ENCODE data around the gene METTL17. TPM values are rescaled to one million over a fixed set of nuclear protein-coding genes. Genes with fewer than 3 reads are reported as not detected.
A peak's percentile ranks its signal among the peaks of the same experiment; 100 is the strongest.

The METTL17 gene
- total RNA-seq, 1 donor from 2014 or later = 49.0 TPM

DNA sequence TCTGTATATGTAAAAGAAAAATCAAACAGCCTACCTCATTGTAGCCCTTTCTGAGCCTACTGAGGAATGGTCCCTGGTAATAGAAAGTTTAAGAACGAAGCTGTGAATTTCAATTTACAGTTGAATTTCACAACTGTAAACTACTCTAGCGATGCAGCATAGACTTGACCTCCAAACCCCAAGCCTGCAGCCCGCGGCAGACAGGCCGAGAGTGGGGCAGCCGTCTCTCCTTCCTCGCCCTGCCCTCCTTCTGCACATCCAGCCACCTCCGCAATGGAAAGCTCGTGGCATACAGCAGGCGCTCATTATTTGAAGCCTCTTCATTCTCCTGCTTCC, 19.2 kb upstream of the METTL17 start:
- H3K27ac Mint-ChIP-seq (ENCODE audit: unreplicated experiment) = no peak overlapping the region
- H3K4me3 Mint-ChIP-seq (ENCODE audit: unreplicated experiment) = peak overlapping the region; percentile 89
- no peaks in the 10 kb centered on the region for H3K36me3 ChIP-seq (ENCODE audit: insufficient read depth, low read length)
- H3K9me3 ChIP-seq (ENCODE audit: insufficient read depth, low read depth, low read length) = no peaks in the 10 kb centered on the region
- DNase-seq (ENCODE audit: low read depth) (no peak), FAIRE-seq (no peak)
- peak overlapping the region; percentile 98 for H3K4me2 ChIP-seq (ENCODE audit: low read length)
- H3K4me1 Mint-ChIP-seq (ENCODE audit: low read depth, unreplicated experiment) = peaks cover 27% of the 10 kb centered on the region
- no peaks in the 10 kb centered on the region for H3K79me2 ChIP-seq (ENCODE audit: insufficient read depth, low read length)
- no peaks in the 10 kb centered on the region for H4K20me1 ChIP-seq (ENCODE audit: insufficient read depth, low read length)
- peak overlapping the region; percentile 84 for H3K9ac ChIP-seq (ENCODE audit: low read length)
- peaks cover 15% of the 10 kb centered on the region for H3K4me1 ChIP-seq (ENCODE audit: insufficient read depth, low read length)
- no peak overlapping the region for H3K27ac ChIP-seq (ENCODE audit: low read depth, low read length)
- peaks cover 17% of the 10 kb centered on the region for H3K27me3 Mint-ChIP-seq (ENCODE audit: low read depth, unreplicated experiment)
- no peaks in the 10 kb centered on the region for H3K9me3 Mint-ChIP-seq (ENCODE audit: unreplicated experiment)
- peak overlapping the region; percentile 78 for H3K4me3 ChIP-seq (ENCODE audit: insufficient read depth, low read depth, low read length)
- peak overlapping the region; percentile 98 for H2AFZ ChIP-seq (ENCODE audit: low read depth, low read length)
- peaks cover 5% of the 10 kb centered on the region for H3K36me3 Mint-ChIP-seq (ENCODE audit: low read depth, unreplicated experiment)
- peaks cover 18% of the 10 kb centered on the region for H3K27me3 ChIP-seq (ENCODE audit: insufficient read depth, low read length)
- TF ChIP-seq, protein P1, sequence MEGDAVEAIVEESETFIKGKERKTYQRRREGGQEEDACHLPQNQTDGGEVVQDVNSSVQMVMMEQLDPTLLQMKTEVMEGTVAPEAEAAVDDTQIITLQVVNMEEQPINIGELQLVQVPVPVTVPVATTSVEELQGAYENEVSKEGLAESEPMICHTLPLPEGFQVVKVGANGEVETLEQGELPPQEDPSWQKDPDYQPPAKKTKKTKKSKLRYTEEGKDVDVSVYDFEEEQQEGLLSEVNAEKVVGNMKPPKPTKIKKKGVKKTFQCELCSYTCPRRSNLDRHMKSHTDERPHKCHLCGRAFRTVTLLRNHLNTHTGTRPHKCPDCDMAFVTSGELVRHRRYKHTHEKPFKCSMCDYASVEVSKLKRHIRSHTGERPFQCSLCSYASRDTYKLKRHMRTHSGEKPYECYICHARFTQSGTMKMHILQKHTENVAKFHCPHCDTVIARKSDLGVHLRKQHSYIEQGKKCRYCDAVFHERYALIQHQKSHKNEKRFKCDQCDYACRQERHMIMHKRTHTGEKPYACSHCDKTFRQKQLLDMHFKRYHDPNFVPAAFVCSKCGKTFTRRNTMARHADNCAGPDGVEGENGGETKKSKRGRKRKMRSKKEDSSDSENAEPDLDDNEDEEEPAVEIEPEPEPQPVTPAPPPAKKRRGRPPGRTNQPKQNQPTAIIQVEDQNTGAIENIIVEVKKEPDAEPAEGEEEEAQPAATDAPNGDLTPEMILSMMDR (IDR thresholded peaks at IDR 0.05; ENCODE audit: insufficient read depth, low read depth, low read length) = no peak

DNA sequence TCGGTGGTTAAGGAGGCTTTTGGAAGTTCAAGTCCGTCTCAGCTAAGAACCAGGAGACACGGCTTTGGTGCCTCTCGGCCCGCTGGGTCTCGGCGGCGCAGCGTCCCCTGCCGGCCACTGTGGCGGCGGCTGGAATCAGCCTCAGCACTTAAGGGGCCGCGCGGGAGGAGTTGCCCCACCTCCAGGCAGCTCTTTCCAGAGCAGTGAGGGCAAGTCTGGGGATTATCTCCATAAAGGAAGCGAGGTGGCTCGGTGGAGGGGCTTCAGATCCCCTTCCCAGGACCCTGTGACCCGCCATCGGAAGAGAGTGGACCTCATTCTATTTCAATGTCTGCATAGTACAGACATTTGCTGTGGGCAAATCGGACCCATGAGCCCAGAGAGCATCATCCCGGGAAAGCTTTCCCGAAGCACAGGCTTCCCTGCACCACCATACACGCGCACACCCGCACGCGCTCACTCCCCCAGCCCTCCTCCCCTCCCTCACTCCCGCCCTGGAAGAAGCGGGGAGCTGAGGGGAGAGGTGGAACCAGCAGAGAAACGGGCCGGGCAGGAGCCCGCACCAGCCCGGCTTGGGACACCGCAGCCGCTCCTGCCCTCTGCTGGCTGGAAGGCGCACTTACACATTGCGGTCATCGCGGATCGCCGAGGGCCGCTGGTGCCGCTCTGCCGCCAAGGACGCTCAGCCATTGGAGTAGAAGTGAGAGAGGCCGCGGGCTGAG, 18.6 kb upstream of the METTL17 start:
- Mint-ChIP-seq H3K9me3 (ENCODE audit: unreplicated experiment) (no peaks in the 10 kb centered on the region), H3K4me1 (ENCODE audit: low read depth, unreplicated experiment) (peaks cover 29% of the 10 kb centered on the region), H3K36me3 (ENCODE audit: low read depth, unreplicated experiment) (peaks cover 5% of the 10 kb centered on the region), H3K4me3 (ENCODE audit: unreplicated experiment) (peak overlapping the region; percentile 89), H3K27ac (ENCODE audit: unreplicated experiment) (peak overlapping the region; percentile 89), H3K27me3 (ENCODE audit: low read depth, unreplicated experiment) (peaks cover 17% of the 10 kb centered on the region)
- DNase-seq (ENCODE audit: low read depth) (peak; percentile 59), FAIRE-seq (no peak)
- H3K9ac ChIP-seq (ENCODE audit: low read length) = peak overlapping the region; percentile 84
- peak overlapping the region; percentile 98 for H3K4me2 ChIP-seq (ENCODE audit: low read length)
- no peaks in the 10 kb centered on the region for H3K36me3 ChIP-seq (ENCODE audit: insufficient read depth, low read length)
- peak overlapping the region; percentile 40 for H3K27ac ChIP-seq (ENCODE audit: low read depth, low read length)
- peak overlapping the region; percentile 78 for H3K4me3 ChIP-seq (ENCODE audit: insufficient read depth, low read depth, low read length)
- peak overlapping the region; percentile 98 for H2AFZ ChIP-seq (ENCODE audit: low read depth, low read length)
- no peaks in the 10 kb centered on the region for H3K79me2 ChIP-seq (ENCODE audit: insufficient read depth, low read length)
- TF ChIP-seq, protein P1 (IDR thresholded peaks at IDR 0.05; ENCODE audit: insufficient read depth, low read depth, low read length) = peak; percentile 81
- TF ChIP-seq EZH2 (IDR thresholded peaks at IDR 0.05; ENCODE audit: insufficient read depth, low read length) = no peak
- H3K9me3 ChIP-seq (ENCODE audit: insufficient read depth, low read depth, low read length) = no peaks in the 10 kb centered on the region
- H3K27me3 ChIP-seq (ENCODE audit: insufficient read depth, low read length) = peaks cover 15% of the 10 kb centered on the region
- peaks cover 19% of the 10 kb centered on the region for H3K4me1 ChIP-seq (ENCODE audit: insufficient read depth, low read length)
- H4K20me1 ChIP-seq (ENCODE audit: insufficient read depth, low read length) = no peaks in the 10 kb centered on the region

DNA sequence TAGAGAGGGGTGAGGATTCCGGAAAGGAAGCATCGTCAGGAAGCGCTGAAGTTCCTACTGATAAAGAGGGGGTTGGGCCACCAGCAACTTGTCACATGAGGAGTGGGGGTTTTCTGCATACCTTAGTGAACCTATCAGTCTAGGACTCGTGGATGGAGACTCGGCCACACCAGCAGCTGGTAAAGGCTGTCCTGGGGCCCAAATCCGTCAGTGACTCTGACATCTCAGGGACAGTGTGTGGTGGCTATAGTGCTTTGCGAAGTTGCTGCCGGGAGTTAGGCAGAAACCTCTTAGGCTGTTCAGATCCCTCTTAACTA, 18.1 kb upstream of the METTL17 start:
- no peak for TF ChIP-seq EZH2 (IDR thresholded peaks at IDR 0.05; ENCODE audit: insufficient read depth, low read length)
- TF ChIP-seq, protein P1 (IDR thresholded peaks at IDR 0.05; ENCODE audit: insufficient read depth, low read depth, low read length) = no peak
- H2AFZ ChIP-seq (ENCODE audit: low read depth, low read length) = peak overlapping the region; percentile 98
- H4K20me1 ChIP-seq (ENCODE audit: insufficient read depth, low read length) = no peaks in the 10 kb centered on the region
- H3K27me3 Mint-ChIP-seq (ENCODE audit: low read depth, unreplicated experiment) = peaks cover 17% of the 10 kb centered on the region
- peaks cover 13% of the 10 kb centered on the region for H3K27me3 ChIP-seq (ENCODE audit: insufficient read depth, low read length)
- peak overlapping the region; percentile 89 for H3K4me3 Mint-ChIP-seq (ENCODE audit: unreplicated experiment)
- no peaks in the 10 kb centered on the region for H3K79me2 ChIP-seq (ENCODE audit: insufficient read depth, low read length)
- H3K4me3 ChIP-seq (ENCODE audit: insufficient read depth, low read depth, low read length) = peak overlapping the region; percentile 78
- no peaks in the 10 kb centered on the region for H3K36me3 ChIP-seq (ENCODE audit: insufficient read depth, low read length)
- peaks cover 19% of the 10 kb centered on the region for H3K4me1 ChIP-seq (ENCODE audit: insufficient read depth, low read length)
- peaks cover 5% of the 10 kb centered on the region for H3K36me3 Mint-ChIP-seq (ENCODE audit: low read depth, unreplicated experiment)
- peak overlapping the region; percentile 84 for H3K9ac ChIP-seq (ENCODE audit: low read length)
- FAIRE-seq (no peak), DNase-seq (ENCODE audit: low read depth) (no peak)
- H3K27ac Mint-ChIP-seq (ENCODE audit: unreplicated experiment) = peak overlapping the region; percentile 89
- H3K9me3 ChIP-seq (ENCODE audit: insufficient read depth, low read depth, low read length) = no peaks in the 10 kb centered on the region
- no peak overlapping the region for H3K27ac ChIP-seq (ENCODE audit: low read depth, low read length)
- peak overlapping the region; percentile 98 for H3K4me2 ChIP-seq (ENCODE audit: low read length)
- peaks cover 31% of the 10 kb centered on the region for H3K4me1 Mint-ChIP-seq (ENCODE audit: low read depth, unreplicated experiment)
- no peaks in the 10 kb centered on the region for H3K9me3 Mint-ChIP-seq (ENCODE audit: unreplicated experiment)

All from astrocyte (in vitro differentiated cells and primary cell).